IPS-20b (cell line): ENCODE results near the gene NOTCH1.

Experiments used
- H3K27ac ChIP-seq: one replicate; pipeline ENCODE4 v1.5.1; 2013; ENCODE audit warnings: low read length
- H3K27me3 ChIP-seq: 2 replicates; pipeline ENCODE4 v1.6.1; 2013; ENCODE audit warnings: mild to moderate bottlenecking, low read length, inconsistent platforms; ENCODE audit not compliant: insufficient read depth
- H3K36me3 ChIP-seq: 2 replicates; pipeline ENCODE4 v1.6.1; 2013; ENCODE audit warnings: low read depth, mild to moderate bottlenecking, inconsistent platforms, low read length, moderate library complexity; ENCODE audit not compliant: insufficient read depth
- H3K4me1 ChIP-seq: 2 replicates; pipeline ENCODE4 v1.6.1; 2013; ENCODE audit warnings: mild to moderate bottlenecking, control low read depth, inconsistent platforms, low read length, moderate library complexity; ENCODE audit not compliant: insufficient read depth
- H3K4me3 ChIP-seq: 2 replicates; pipeline ENCODE4 v1.5.1; 2013; ENCODE audit warnings: mild to moderate bottlenecking, low read length, inconsistent platforms
- H3K9ac ChIP-seq: 2 replicates; pipeline ENCODE4 v1.6.1; 2013; ENCODE audit warnings: low read depth, mild to moderate bottlenecking, inconsistent platforms, low read length, moderate library complexity
- H3K9me3 ChIP-seq: 2 replicates; pipeline ENCODE4 v1.6.1; 2013; ENCODE audit warnings: mild to moderate bottlenecking, low read depth, low read length, inconsistent platforms; ENCODE audit not compliant: insufficient read depth

The NOTCH1 gene

GRCh38 chr9:136545965-136546696 lies at the start of gene NOTCH1:
Gene NOTCH1, minus strand, starts transcription at chr9:136546048. Its CDS starts 262 bp downstream, at chr9:136545786.
- Histone ChIP-seq H3K4me1 (peaks cover 13% of the 10 kb centered on the region; the same call in 1 of the 2 replicates), H3K4me3 (peak within 1 kb of the TSS; percentile 90), H3K9me3 (no peaks in the 10 kb centered on the region), H3K36me3 (peaks cover 24% of the 10 kb centered on the region), H3K9ac (peak within 1 kb of the TSS; percentile 78), H3K27ac (no peak within 1 kb of the TSS), H3K27me3 (peaks cover 8% of the 10 kb centered on the region; the same call in 1 of the 2 replicates)

GRCh38 chr9:136594492-136594891 lies 48.6 kb upstream of the NOTCH1 start:
- Histone ChIP-seq H3K27ac (no peak overlapping the region), H3K36me3 (no peaks in the 10 kb centered on the region), H3K9ac (no peak overlapping the region), H3K27me3 (no peaks in the 10 kb centered on the region), H3K4me1 (no peaks in the 10 kb centered on the region), H3K4me3 (no peak overlapping the region), H3K9me3 (no peaks in the 10 kb centered on the region)

GRCh38 chr9:136593581-136593980 lies 47.7 kb upstream of the NOTCH1 start:
- no peak overlapping the region for H3K9ac ChIP-seq
- H3K27me3 ChIP-seq = no peaks in the 10 kb centered on the region
- H3K4me3 ChIP-seq = no peak overlapping the region
- H3K9me3 ChIP-seq = no peaks in the 10 kb centered on the region
- H3K36me3 ChIP-seq = no peaks in the 10 kb centered on the region
- H3K4me1 ChIP-seq = peaks cover 5% of the 10 kb centered on the region
- H3K27ac ChIP-seq = no peak overlapping the region

GRCh38 chr9:136592666-136593065 lies 46.8 kb upstream of the NOTCH1 start:
- H3K27ac ChIP-seq = no peak overlapping the region
- H3K27me3 ChIP-seq = no peaks in the 10 kb centered on the region
- H3K9me3 ChIP-seq = no peaks in the 10 kb centered on the region
- no peak overlapping the region for H3K9ac ChIP-seq
- peaks cover 9% of the 10 kb centered on the region for H3K4me1 ChIP-seq
- H3K4me3 ChIP-seq = no peak overlapping the region
- H3K36me3 ChIP-seq = no peaks in the 10 kb centered on the region

- no peaks in the 10 kb centered on the region for H3K9me3 ChIP-seq
- H3K4me1 ChIP-seq = peaks cover 15% of the 10 kb centered on the region
- no peak overlapping the region for H3K27ac ChIP-seq
- H3K9ac ChIP-seq = no peak overlapping the region
- H3K27me3 ChIP-seq = no peaks in the 10 kb centered on the region
- H3K36me3 ChIP-seq = no peaks in the 10 kb centered on the region
- no peak overlapping the region for H3K4me3 ChIP-seq
Measured at GRCh38 chr9:136590821-136591752, 45.2 kb upstream of the NOTCH1 start.

- Histone ChIP-seq H3K9me3 (no peaks in the 10 kb centered on the region), H3K4me1 (peaks cover 15% of the 10 kb centered on the region), H3K27me3 (no peaks in the 10 kb centered on the region), H3K9ac (peak overlapping the region; percentile 81; the same call in 1 of the 2 replicates), H3K36me3 (no peaks in the 10 kb centered on the region), H3K27ac (no peak overlapping the region), H3K4me3 (no peak overlapping the region)
Measured at GRCh38 chr9:136589766-136590763, 44.2 kb upstream of the NOTCH1 start.

- no peaks in the 10 kb centered on the region for H3K36me3 ChIP-seq
- no peaks in the 10 kb centered on the region for H3K9me3 ChIP-seq
- H3K4me3 ChIP-seq = peak overlapping the region; percentile 49
- no peaks in the 10 kb centered on the region for H3K27me3 ChIP-seq
- peak overlapping the region; percentile 81; the same call in 1 of the 2 replicates for H3K9ac ChIP-seq
- peak overlapping the region; percentile 99 for H3K27ac ChIP-seq
- peaks cover 15% of the 10 kb centered on the region for H3K4me1 ChIP-seq
Measured at GRCh38 chr9:136588663-136589464, 43.0 kb upstream of the NOTCH1 start.

GRCh38 chr9:136587944-136588662 lies 42.3 kb upstream of the NOTCH1 start:
- no peaks in the 10 kb centered on the region for H3K9me3 ChIP-seq
- H3K4me1 ChIP-seq = peaks cover 15% of the 10 kb centered on the region
- H3K27me3 ChIP-seq = no peaks in the 10 kb centered on the region
- H3K27ac ChIP-seq = peak overlapping the region; percentile 99
- H3K36me3 ChIP-seq = no peaks in the 10 kb centered on the region
- peak overlapping the region; percentile 81; the same call in 1 of the 2 replicates for H3K9ac ChIP-seq
- H3K4me3 ChIP-seq = peak overlapping the region; percentile 49

GRCh38 chr9:136587145-136587943 lies 41.5 kb upstream of the NOTCH1 start:
- peaks cover 15% of the 10 kb centered on the region for H3K4me1 ChIP-seq
- peak overlapping the region; percentile 41 for H3K27ac ChIP-seq
- no peaks in the 10 kb centered on the region for H3K27me3 ChIP-seq
- peak overlapping the region; percentile 70; the same call in 1 of the 2 replicates for H3K9ac ChIP-seq
- no peaks in the 10 kb centered on the region for H3K9me3 ChIP-seq
- H3K36me3 ChIP-seq = no peaks in the 10 kb centered on the region
- H3K4me3 ChIP-seq = peak overlapping the region; percentile 57; the same call in 1 of the 2 replicates
